Activated T-cell treated with anti-CD3 and anti-CD28 coated beads, Interleukin-2, amount 50 U/mL, for 4 hours (primary cell): ENCODE results near the gene TTYH3. TPM values are rescaled to one million over a fixed set of nuclear protein-coding genes. Genes with fewer than 3 reads are reported as not detected.
"Not testable (repeated sequence)": the region's sequence is repeated elsewhere in the genome, so short reads cannot be mapped to it uniquely, and the experiment has no call there.

ENCODE experiments used
- ATAC-seq, 2 donors: fragments of 200-7000 bp; cut with Tn5 transposase; one replicate each; pipeline ENCODE4 v1.10.0; 2021
- DNase-seq: peaks from one replicate; pipeline ENCODE4 v3.0.0-alpha.2; 2020
- H3K27me3 Mint-ChIP-seq: one replicate; pipeline ENCODE4 v1.8.0; 2021; ENCODE audit warnings: low read depth, mixed read lengths
- H3K36me3 Mint-ChIP-seq: one replicate; pipeline ENCODE4 v1.8.0; 2022; ENCODE audit warnings: mixed read lengths; ENCODE audit not compliant: insufficient read depth
- H3K4me1 Mint-ChIP-seq: one replicate; pipeline ENCODE4 v1.8.0; 2021; ENCODE audit warnings: low read depth, mixed read lengths
- H3K4me3 Mint-ChIP-seq: one replicate; pipeline ENCODE4 v1.8.0; 2021; ENCODE audit warnings: mild to moderate bottlenecking, moderate library complexity, mixed read lengths
- H3K9me3 Mint-ChIP-seq: one replicate; pipeline ENCODE4 v1.8.0; 2021; ENCODE audit warnings: mixed read lengths
- total RNA-seq, 3 donors: library from RNA; stranded (reverse); gene quantifications; one replicate each; pipeline ENCODE4 v1.2.1, GENCODE V29; 2021

TTYH3 gene
- total RNA-seq, 3 donors from 2014 or later: 13.4 to 17.3 (median 15.2) TPM

- not testable (repeated sequence) for H3K4me3 Mint-ChIP-seq, H3K9me3 Mint-ChIP-seq, DNase-seq, H3K36me3 Mint-ChIP-seq, ATAC-seq
- H3K27me3 Mint-ChIP-seq: peaks cover 35% of the 10 kb centered on the region
- peaks cover 10% of the 10 kb centered on the region for H3K4me1 Mint-ChIP-seq
These were observed 60.2 kb downstream of the TTYH3 start for GRCh38 chr7:2691932-2692439.

GRCh38 chr7:2692543-2692942, 60.8 kb downstream of the TTYH3 start:
- Mint-ChIP-seq H3K9me3 (no peaks in the 10 kb centered on the region), H3K4me1 (peaks cover 10% of the 10 kb centered on the region), H3K27me3 (peaks cover 29% of the 10 kb centered on the region), H3K4me3 (no peak overlapping the region), H3K36me3 (no peaks in the 10 kb centered on the region)
- DNase-seq (no peak), ATAC-seq (no peak)

- Mint-ChIP-seq H3K27me3 (peaks cover 25% of the 10 kb centered on the region), H3K4me1 (peaks cover 16% of the 10 kb centered on the region)
- not testable (repeated sequence) for DNase-seq, H3K4me3 Mint-ChIP-seq, H3K9me3 Mint-ChIP-seq, H3K36me3 Mint-ChIP-seq, ATAC-seq
These were observed 61.8 kb downstream of the TTYH3 start for GRCh38 chr7:2693420-2694121.

- H3K36me3 Mint-ChIP-seq, ATAC-seq, H3K4me3 Mint-ChIP-seq, H3K9me3 Mint-ChIP-seq, DNase-seq: not testable (repeated sequence)
- Mint-ChIP-seq H3K4me1 (peaks cover 16% of the 10 kb centered on the region), H3K27me3 (peaks cover 20% of the 10 kb centered on the region)
These were observed 62.3 kb downstream of the TTYH3 start for GRCh38 chr7:2694122-2694436.

GRCh38 chr7:2698581-2699288, 66.9 kb downstream of the TTYH3 start:
- peak; percentile 47 for DNase-seq
- no peaks in the 10 kb centered on the region for H3K36me3 Mint-ChIP-seq
- H3K27me3 Mint-ChIP-seq: no peaks in the 10 kb centered on the region
- peaks cover 22% of the 10 kb centered on the region for H3K4me1 Mint-ChIP-seq
- ATAC-seq: peak; percentile 92 to 93
- no peaks in the 10 kb centered on the region for H3K9me3 Mint-ChIP-seq
- H3K4me3 Mint-ChIP-seq: peak overlapping the region; percentile 44

GRCh38 chr7:2699289-2699620, 67.5 kb downstream of the TTYH3 start:
- no peak for DNase-seq
- no peaks in the 10 kb centered on the region for H3K9me3 Mint-ChIP-seq
- peaks cover 22% of the 10 kb centered on the region for H3K4me1 Mint-ChIP-seq
- ATAC-seq: no peak
- peak overlapping the region; percentile 44 for H3K4me3 Mint-ChIP-seq
- no peaks in the 10 kb centered on the region for H3K36me3 Mint-ChIP-seq
- H3K27me3 Mint-ChIP-seq: no peaks in the 10 kb centered on the region

- H3K4me3 Mint-ChIP-seq: peak overlapping the region; percentile 9
- H3K4me1 Mint-ChIP-seq: peaks cover 22% of the 10 kb centered on the region
- no peaks in the 10 kb centered on the region for H3K27me3 Mint-ChIP-seq
- ATAC-seq: no peak
- no peaks in the 10 kb centered on the region for H3K9me3 Mint-ChIP-seq
- H3K36me3 Mint-ChIP-seq: no peaks in the 10 kb centered on the region
- no peak for DNase-seq
These were observed 68.5 kb downstream of the TTYH3 start for GRCh38 chr7:2700141-2700850.

GRCh38 chr7:2701424-2701823, 69.6 kb downstream of the TTYH3 start:
- no peaks in the 10 kb centered on the region for H3K27me3 Mint-ChIP-seq
- H3K9me3 Mint-ChIP-seq: no peaks in the 10 kb centered on the region
- no peaks in the 10 kb centered on the region for H3K36me3 Mint-ChIP-seq
- no peak overlapping the region for H3K4me3 Mint-ChIP-seq
- H3K4me1 Mint-ChIP-seq: peaks cover 22% of the 10 kb centered on the region
- DNase-seq (no peak), ATAC-seq (no peak)

GRCh38 chr7:2701832-2702593, 70.2 kb downstream of the TTYH3 start:
- Mint-ChIP-seq H3K4me3 (no peak overlapping the region), H3K4me1 (peaks cover 22% of the 10 kb centered on the region), H3K27me3 (no peaks in the 10 kb centered on the region), H3K36me3 (no peaks in the 10 kb centered on the region), H3K9me3 (no peaks in the 10 kb centered on the region)
- no peak for ATAC-seq
- DNase-seq: no peak

- Mint-ChIP-seq H3K36me3 (no peaks in the 10 kb centered on the region), H3K4me3 (no peak overlapping the region), H3K9me3 (no peaks in the 10 kb centered on the region), H3K27me3 (no peaks in the 10 kb centered on the region), H3K4me1 (peaks cover 22% of the 10 kb centered on the region)
- no peak for DNase-seq
- no peak for ATAC-seq
These were observed 70.8 kb downstream of the TTYH3 start for GRCh38 chr7:2702594-2702957.

- no peaks in the 10 kb centered on the region for H3K27me3 Mint-ChIP-seq
- peaks cover 12% of the 10 kb centered on the region for H3K4me1 Mint-ChIP-seq
- DNase-seq: no peak
- H3K9me3 Mint-ChIP-seq: no peaks in the 10 kb centered on the region
- no peaks in the 10 kb centered on the region for H3K36me3 Mint-ChIP-seq
- no peak for ATAC-seq
- no peak overlapping the region for H3K4me3 Mint-ChIP-seq
These were observed 73.7 kb downstream of the TTYH3 start for GRCh38 chr7:2705371-2706096.

- Mint-ChIP-seq H3K27me3 (no peaks in the 10 kb centered on the region), H3K36me3 (no peaks in the 10 kb centered on the region), H3K4me3 (no peak overlapping the region), H3K4me1 (peaks cover 20% of the 10 kb centered on the region), H3K9me3 (no peaks in the 10 kb centered on the region)
- DNase-seq: no peak
- no peak for ATAC-seq
These were observed 74.9 kb downstream of the TTYH3 start for GRCh38 chr7:2706685-2707126.

- DNase-seq (no peak), ATAC-seq (no peak)
- H3K36me3 Mint-ChIP-seq: no peaks in the 10 kb centered on the region
- peaks cover 20% of the 10 kb centered on the region for H3K4me1 Mint-ChIP-seq
- no peak overlapping the region for H3K4me3 Mint-ChIP-seq
- H3K27me3 Mint-ChIP-seq: no peaks in the 10 kb centered on the region
- no peaks in the 10 kb centered on the region for H3K9me3 Mint-ChIP-seq
These were observed 75.7 kb downstream of the TTYH3 start for GRCh38 chr7:2707481-2707880.

- Mint-ChIP-seq H3K4me3 (no peak overlapping the region), H3K9me3 (no peaks in the 10 kb centered on the region), H3K4me1 (peaks cover 20% of the 10 kb centered on the region), H3K27me3 (no peaks in the 10 kb centered on the region), H3K36me3 (no peaks in the 10 kb centered on the region)
- no peak for DNase-seq
- no peak for ATAC-seq
These were observed 76.3 kb downstream of the TTYH3 start for GRCh38 chr7:2708041-2708440.
